AG04450 (cell line): Measurements from ENCODE around the gene TNFRSF1A. TPM values are rescaled to one million over a fixed set of nuclear protein-coding genes. Genes with fewer than 3 reads are reported as not detected.

Experiments
- CTCF ChIA-PET: fragments of 300-600, 350-600 bp; formaldehyde crosslinking; extraction: SDS; loops from one replicate; lab custom pipeline; 2022; ENCODE audit warnings: antibody characterized with exemption, inconsistent platforms; lab: Charles Lee
- POLR2A ChIA-PET: fragments of 350-600 bp; formaldehyde crosslinking; extraction: SDS; loops from one replicate; lab custom pipeline; 2021; ENCODE audit warnings: antibody characterized with exemption, inconsistent platforms; lab: Yijun Ruan, JAX
- DNase-seq: peaks from one replicate; pipeline ENCODE4 v3.0.0-alpha.2; 2011; ENCODE audit warnings: low read depth, low spot score
- H3K27ac ChIP-seq: one replicate; pipeline ENCODE4 v1.5.1; 2012; ENCODE audit warnings: low read depth, low read length, control low read depth
- H3K27me3 ChIP-seq: one replicate; pipeline ENCODE4 v1.6.0; 2012; ENCODE audit warnings: low read length; ENCODE audit not compliant: control insufficient read depth, insufficient read depth
- H3K4me3 ChIP-seq: 2 replicates; pipeline ENCODE4 v1.5.1; 2011; ENCODE audit warnings: mild to moderate bottlenecking, low read depth, low read length, control low read depth
- H3K9me3 ChIP-seq: 2 replicates; pipeline ENCODE4 v1.5.1; 2012; ENCODE audit warnings: low read length; ENCODE audit not compliant: control insufficient read depth, insufficient read depth
- CTCF ChIP-seq: IDR thresholded peaks from 2 replicates; pipeline ENCODE4 v1.5.1; 2011; ENCODE audit warnings: low read depth, low read length, control low read depth, inconsistent platforms
- polyA plus RNA-seq: library from polyadenylated mRNA; depleted of rRNA; stranded (reverse); fragments of >200 nt; gene quantifications from 2 replicates; pipeline ENCODE4 v1.2.3, GENCODE V29; 2011

The TNFRSF1A gene
- polyA plus RNA-seq, 1 experiment = 231 TPM

- no peak for DNase-seq
- ChIA-PET CTCF (no interaction called here), POLR2A (no interaction called here)
- H3K4me3 ChIP-seq = peak overlapping the region; percentile 100
- H3K27ac ChIP-seq = peak overlapping the region; percentile 39
- peaks cover 5% of the 10 kb centered on the region; the same call in 1 of the 2 replicates for H3K9me3 ChIP-seq
- no peaks in the 10 kb centered on the region for H3K27me3 ChIP-seq
- TF ChIP-seq CTCF = no peak
Observed at GRCh38 chr12:6337958-6338433, 3.9 kb downstream of the TNFRSF1A start.

GRCh38 chr12:6336889-6337853 lies 4.7 kb downstream of the TNFRSF1A start:
- Histone ChIP-seq H3K27me3 (no peaks in the 10 kb centered on the region), H3K4me3 (peak overlapping the region; percentile 100), H3K27ac (peak overlapping the region; percentile 100), H3K9me3 (peaks cover 5% of the 10 kb centered on the region; the same call in 1 of the 2 replicates)
- no peak for TF ChIP-seq CTCF
- no peak for DNase-seq
- CTCF ChIA-PET = interaction anchor here (1.0 to 3.2 kb wide), 3 partner anchors 11 to 128 kb away, joined by 3 to 33 read pairs (median 11); no protein-coding TSS in a partner anchor
- POLR2A ChIA-PET = interaction anchor here (0.6 to 5.4 kb wide), 16 partner anchors 8 to 198 kb away, joined by 3 to 50 read pairs (median 7); partner anchors contain the start of genes GAPDH, LTBR, TAPBPL and VAMP1

- no peaks in the 10 kb centered on the region for H3K27me3 ChIP-seq
- peak overlapping the region; percentile 100 for H3K27ac ChIP-seq
- no peak for TF ChIP-seq CTCF
- H3K4me3 ChIP-seq = peak overlapping the region; percentile 100
- DNase-seq = peak; percentile 98
- ChIA-PET POLR2A (interaction anchor here (0.6 to 5.4 kb wide), 20 partner anchors 9 to 199 kb away, joined by 3 to 50 read pairs (median 6); partner anchors contain the start of genes GAPDH, LTBR, TAPBPL and VAMP1), CTCF (interaction anchor here (1.0 to 3.2 kb wide), 5 partner anchors 10 to 129 kb away, joined by 3 to 33 read pairs (median 8); no protein-coding TSS in a partner anchor)
- H3K9me3 ChIP-seq = no peaks in the 10 kb centered on the region; the same call in 1 of the 2 replicates
Observed at GRCh38 chr12:6336079-6336888, 5.6 kb downstream of the TNFRSF1A start.

GRCh38 chr12:6335451-6336078 lies 6.3 kb downstream of the TNFRSF1A start:
- TF ChIP-seq CTCF = peak; percentile 53
- CTCF ChIA-PET = interaction anchor here (0.6 to 3.2 kb wide), 12 partner anchors 10 to 347 kb away, joined by 3 to 33 read pairs (median 4); partner anchors contain the start of gene TAPBPL
- Histone ChIP-seq H3K27me3 (no peaks in the 10 kb centered on the region), H3K4me3 (peak overlapping the region; percentile 58), H3K27ac (peak overlapping the region; percentile 100), H3K9me3 (no peaks in the 10 kb centered on the region; the same call in 1 of the 2 replicates)
- DNase-seq = peak; percentile 53
- POLR2A ChIA-PET = interaction anchor here (0.6 to 5.4 kb wide), 20 partner anchors 9 to 498 kb away, joined by 3 to 50 read pairs (median 6); partner anchors contain the start of genes GAPDH, LTBR, TAPBPL and VAMP1
